AG09309 (cell line): ENCODE data around the gene ROR1.

Source experiments
- DNase-seq: peaks from one replicate; pipeline ENCODE4 v3.0.0-alpha.2; 2010; ENCODE audit warnings: low read depth
- H3K4me3 ChIP-seq: 2 replicates; pipeline ENCODE4 v1.5.1; 2011; ENCODE audit warnings: mild to moderate bottlenecking, low read depth, low read length, moderate library complexity; ENCODE audit not compliant: control insufficient read depth
- TF ChIP-seq, protein P1 (sequence below): IDR thresholded peaks from 2 replicates; pipeline ENCODE4 v1.5.1; 2011; ENCODE audit warnings: mild to moderate bottlenecking, low read depth, low read length, inconsistent platforms; ENCODE audit not compliant: insufficient read depth, control insufficient read depth; ENCODE audit errors: missing control alignments

The ROR1 gene

DNA sequence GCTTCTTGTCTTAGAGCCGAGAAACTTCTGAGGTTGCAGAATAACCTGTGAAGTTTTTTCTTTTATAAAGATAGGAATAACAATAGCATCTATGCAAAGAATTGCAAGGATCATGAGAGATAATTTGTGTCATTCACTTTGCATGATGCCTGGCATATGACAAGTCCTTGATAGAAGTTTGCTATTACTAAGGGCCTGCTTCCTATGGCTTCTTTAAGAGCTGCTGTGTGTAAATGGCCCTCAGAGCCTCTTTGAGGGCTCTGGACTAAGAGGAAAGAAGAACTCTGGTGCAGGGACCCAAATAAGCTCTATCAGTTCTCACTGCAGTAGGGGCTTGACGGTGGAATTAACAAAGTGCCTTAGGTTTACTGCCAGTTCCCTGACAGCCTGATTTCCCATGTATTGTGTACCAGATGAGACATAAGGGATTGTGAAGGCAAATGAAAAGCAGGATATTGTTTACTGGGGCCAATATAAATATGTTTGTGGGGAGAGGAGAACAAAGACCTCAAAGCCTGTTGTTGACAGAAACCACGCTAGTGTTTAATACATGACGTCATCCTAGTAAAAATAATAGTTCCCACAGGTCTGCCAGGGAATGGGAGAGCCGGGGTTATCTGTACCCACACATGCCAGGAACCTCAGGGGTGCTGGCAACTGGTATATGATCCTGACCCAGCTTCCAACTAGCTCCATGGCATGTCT lies 298.4 kb downstream of the ROR1 start:
- DNase-seq = no peak
- H3K4me3 ChIP-seq = no peak overlapping the region
- TF ChIP-seq, protein P1, sequence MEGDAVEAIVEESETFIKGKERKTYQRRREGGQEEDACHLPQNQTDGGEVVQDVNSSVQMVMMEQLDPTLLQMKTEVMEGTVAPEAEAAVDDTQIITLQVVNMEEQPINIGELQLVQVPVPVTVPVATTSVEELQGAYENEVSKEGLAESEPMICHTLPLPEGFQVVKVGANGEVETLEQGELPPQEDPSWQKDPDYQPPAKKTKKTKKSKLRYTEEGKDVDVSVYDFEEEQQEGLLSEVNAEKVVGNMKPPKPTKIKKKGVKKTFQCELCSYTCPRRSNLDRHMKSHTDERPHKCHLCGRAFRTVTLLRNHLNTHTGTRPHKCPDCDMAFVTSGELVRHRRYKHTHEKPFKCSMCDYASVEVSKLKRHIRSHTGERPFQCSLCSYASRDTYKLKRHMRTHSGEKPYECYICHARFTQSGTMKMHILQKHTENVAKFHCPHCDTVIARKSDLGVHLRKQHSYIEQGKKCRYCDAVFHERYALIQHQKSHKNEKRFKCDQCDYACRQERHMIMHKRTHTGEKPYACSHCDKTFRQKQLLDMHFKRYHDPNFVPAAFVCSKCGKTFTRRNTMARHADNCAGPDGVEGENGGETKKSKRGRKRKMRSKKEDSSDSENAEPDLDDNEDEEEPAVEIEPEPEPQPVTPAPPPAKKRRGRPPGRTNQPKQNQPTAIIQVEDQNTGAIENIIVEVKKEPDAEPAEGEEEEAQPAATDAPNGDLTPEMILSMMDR = no peak

DNA sequence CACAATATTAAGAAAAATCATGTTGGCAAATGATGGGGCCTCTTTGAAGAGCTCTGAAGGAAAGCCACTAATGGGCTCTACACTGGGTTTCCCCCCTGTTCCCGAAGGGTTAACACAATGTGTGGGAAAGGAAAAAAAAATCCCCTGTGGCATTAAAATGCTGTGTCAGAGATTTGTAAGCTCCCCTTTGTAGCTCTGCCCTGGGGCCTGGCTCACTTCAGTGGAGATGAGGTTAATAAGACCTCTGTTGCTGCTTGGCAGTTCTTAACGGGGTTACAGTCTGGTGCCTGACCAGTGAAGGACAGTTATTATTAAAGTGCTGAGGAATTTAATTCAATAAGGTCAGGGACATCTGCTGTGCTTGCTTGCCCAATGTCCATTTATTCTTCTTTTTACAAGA lies 299.9 kb downstream of the ROR1 start:
- no peak overlapping the region for H3K4me3 ChIP-seq
- TF ChIP-seq, protein P1 = no peak
- DNase-seq = no peak

DNA sequence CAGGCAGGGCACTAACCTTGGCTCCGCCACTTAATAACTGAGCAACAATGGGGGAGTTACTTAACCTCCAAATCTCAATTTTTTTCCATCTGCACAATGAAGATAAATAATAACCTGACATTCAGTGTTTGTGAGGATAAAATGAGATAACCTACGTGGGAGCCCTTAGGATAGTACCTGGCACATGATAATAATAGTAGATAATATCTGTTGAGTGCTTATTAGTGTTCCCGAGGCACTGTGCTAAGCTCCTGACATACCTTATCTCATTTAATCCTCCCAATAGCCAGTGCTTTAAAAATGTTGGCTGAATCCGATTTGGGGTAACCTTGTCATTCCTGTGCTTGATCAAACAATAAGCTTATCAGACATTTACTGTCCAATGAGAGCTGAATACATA lies 300.9 kb downstream of the ROR1 start:
- no peak for DNase-seq
- TF ChIP-seq, protein P1 = no peak
- H3K4me3 ChIP-seq = no peak overlapping the region

DNA sequence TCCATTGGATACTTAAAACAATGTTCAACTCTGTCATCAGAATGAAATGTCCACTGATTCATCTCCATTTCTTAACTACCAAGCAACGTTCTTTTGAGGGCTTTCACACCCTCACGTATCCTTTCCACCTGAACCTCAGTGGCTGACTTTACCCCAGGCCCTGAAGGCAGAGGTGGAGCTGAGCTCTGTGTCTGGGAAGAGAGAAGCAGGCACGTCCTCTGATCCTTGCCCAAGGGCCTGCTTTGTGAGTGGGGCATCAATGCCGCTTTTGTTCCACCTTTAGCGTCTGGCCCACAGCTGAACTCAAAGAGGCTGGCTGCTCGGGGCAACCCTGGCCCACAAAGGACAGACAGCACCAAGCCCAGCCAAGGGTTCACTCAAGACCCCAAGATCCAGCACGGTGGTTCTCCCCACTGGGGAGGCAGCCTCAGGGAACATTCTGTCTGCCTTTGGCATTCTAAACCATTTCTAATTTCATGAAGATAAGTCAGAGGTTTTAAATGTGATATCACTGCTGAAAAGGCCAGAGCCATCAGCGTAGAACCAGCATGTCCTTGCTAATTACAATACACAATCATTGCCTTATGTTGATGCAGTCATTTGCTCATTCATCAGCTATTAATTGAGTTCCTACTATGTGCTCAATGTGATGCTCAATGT lies 303.6 kb downstream of the ROR1 start:
- TF ChIP-seq, protein P1 = no peak
- DNase-seq = no peak
- H3K4me3 ChIP-seq = no peak overlapping the region

DNA sequence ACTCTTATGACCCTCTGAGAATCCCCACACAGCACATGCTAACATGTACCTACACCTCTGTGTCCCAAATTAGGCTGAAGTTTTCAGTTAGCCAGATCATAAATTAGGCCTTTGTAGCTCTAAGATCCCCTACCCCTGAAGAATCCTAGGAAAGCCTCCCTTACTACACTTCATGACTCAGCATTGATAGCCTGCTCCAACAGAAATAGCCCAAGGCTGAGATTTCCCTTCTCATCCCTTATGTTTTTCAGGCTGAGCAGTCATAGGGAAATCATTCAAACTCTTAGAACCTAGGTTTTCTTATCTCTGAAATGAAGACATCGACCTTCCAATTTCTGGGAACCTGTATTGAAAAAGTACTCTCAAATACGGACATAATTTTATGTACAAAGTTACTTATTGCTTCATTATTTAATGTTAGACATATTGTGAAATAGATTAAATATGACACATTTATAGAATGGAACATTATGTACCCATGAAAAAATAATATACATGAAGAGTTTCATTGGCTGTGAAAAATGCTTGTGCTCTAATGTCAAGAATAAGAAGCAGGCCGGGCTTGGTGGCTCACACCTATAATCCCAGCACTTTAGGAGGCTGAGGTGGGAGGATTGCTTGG lies 307.2 kb downstream of the ROR1 start:
- TF ChIP-seq, protein P1 = no peak
- no peak overlapping the region for H3K4me3 ChIP-seq

DNA sequence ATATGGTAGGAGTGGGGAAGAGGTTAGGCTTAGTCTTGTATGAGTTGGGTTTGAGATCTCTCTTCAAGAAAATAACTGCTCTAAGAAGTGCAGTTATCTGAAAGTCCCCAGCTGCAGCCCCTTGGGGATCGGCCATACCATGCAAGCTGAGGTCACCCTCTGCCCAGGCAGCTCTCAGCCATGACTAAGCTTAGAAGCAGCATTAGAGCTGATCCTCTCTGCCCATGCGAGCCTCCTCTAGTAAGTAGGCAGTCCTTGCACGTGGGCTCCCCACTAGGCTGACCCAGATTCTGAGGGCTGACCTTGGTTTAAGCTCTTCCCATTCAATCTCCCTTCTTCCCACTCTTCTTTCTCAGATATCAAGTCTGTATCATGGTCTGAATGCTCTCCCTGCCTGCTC lies 308.6 kb downstream of the ROR1 start:
- no peak for DNase-seq

More for the DNA sequence above, 307.2 kb downstream of the ROR1 start:
- no peak for DNase-seq

More for the DNA sequence above, 308.6 kb downstream of the ROR1 start:
- TF ChIP-seq, protein P1 = no peak
- no peak overlapping the region for H3K4me3 ChIP-seq
